Activated T-helper 9 cell treated with anti-CD3 and anti-CD28 coated beads, Interleukin-2, amount 50 U/mL, for 16 hours (primary cell): ENCODE measurements around the gene CPNE8.
"Not testable (repeated sequence)": the region's sequence is repeated elsewhere in the genome, so short reads cannot be mapped to it uniquely, and the experiment has no call there.

ENCODE experiments used
- DNase-seq: peaks from one replicate; pipeline ENCODE4 v3.0.0-alpha.2; 2020; ENCODE audit warnings: low read depth

The CPNE8 gene

GRCh38 chr12:38825006-38825405 is 80.4 kb downstream of the CPNE8 start:
- DNase-seq, result no peak

- DNase-seq, result no peak
Measured at GRCh38 chr12:38823738-38824137, 81.7 kb downstream of the CPNE8 start.

GRCh38 chr12:38823314-38823713 is 82.1 kb downstream of the CPNE8 start:
- no peak for DNase-seq

GRCh38 chr12:38817942-38818341 is 87.4 kb downstream of the CPNE8 start:
- no peak for DNase-seq

- no peak for DNase-seq
Measured at GRCh38 chr12:38813923-38814322, 91.5 kb downstream of the CPNE8 start.

GRCh38 chr12:38811814-38812356 is 93.5 kb downstream of the CPNE8 start:
- DNase-seq, result no peak

- no peak for DNase-seq
Measured at GRCh38 chr12:38809832-38810231, 95.6 kb downstream of the CPNE8 start.

GRCh38 chr12:38788106-38788505 is 117.3 kb downstream of the CPNE8 start:
- DNase-seq, result no peak

- no peak for DNase-seq
Measured at GRCh38 chr12:38785381-38785780, 120.0 kb downstream of the CPNE8 start.

DNA sequence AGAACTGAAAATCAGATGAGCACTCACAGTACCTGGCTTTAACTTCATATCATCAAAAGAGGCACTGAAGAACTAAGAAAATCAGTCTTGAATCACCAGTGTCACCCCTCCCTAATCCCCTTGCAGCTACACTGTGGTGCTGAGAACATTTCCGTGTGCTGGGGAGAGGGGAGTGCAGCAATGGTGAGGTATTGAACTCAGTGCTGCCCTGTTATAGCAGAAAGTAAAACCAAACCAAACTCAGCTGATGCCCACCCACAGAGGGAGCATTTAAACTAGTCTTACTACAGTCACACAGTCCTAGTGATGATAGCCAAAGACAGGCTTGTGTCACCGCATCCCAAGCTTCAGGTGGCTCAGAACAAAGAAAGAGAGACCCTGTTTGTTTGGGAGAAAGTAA is 122.1 kb downstream of the CPNE8 start:
- no peak for DNase-seq

GRCh38 chr12:38782359-38782758 is 123.0 kb downstream of the CPNE8 start:
- no peak for DNase-seq

DNA sequence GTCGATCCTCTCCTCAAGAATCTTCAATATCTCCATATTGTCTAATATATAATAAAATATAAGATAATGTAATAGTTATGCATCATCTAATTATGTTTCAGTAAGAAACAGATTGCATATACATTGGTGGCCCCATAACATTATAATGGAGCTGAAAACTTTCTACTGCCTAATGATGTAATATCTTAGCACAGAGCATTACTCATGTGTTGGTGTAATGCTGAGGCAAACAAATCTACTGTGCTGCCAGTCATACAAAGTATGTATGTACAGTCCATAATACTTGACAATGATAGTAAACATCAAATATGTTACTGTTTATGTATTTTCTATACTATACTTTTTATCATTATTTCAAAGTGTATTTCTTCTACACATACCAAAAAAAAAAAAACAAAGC is 128.7 kb downstream of the CPNE8 start:
- DNase-seq, result no peak

DNA sequence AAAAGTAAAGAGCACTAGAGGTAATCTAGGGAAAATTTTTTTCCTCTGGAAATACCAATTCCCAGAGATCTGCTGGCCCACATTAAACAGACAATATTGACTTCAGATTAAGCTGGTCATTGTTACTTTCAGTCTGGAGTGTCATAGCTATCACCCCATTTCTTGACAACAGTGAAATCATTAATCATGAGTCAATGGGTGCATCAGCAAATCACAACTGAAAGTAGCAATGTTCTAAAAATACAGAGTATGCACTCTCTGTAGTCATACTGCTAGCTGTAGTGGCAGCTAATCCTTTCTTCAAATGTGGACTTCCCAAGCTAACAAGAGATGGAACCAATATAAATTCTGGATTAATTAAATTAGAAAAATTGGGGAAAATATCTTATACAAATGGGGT is 129.9 kb downstream of the CPNE8 start:
- DNase-seq, result no peak

DNA sequence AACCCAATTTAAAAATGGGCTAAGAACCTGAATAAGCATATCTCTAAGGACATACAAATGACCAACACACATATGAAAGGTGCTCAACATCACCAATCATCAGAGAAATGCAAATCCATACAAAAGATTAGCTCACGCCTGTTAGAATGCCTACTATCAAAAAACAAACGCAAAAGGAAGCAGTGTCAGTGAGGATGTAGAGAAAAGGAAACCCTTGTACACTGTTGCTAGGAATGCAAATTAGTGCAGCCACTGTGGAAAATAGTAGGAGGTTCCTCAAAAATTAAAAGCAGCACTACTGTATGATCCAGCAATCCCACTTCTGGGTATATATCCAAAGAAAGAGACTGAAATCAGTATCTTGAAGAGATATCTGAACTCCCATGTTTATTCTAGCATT is 133.0 kb downstream of the CPNE8 start:
- DNase-seq, result no peak

DNA sequence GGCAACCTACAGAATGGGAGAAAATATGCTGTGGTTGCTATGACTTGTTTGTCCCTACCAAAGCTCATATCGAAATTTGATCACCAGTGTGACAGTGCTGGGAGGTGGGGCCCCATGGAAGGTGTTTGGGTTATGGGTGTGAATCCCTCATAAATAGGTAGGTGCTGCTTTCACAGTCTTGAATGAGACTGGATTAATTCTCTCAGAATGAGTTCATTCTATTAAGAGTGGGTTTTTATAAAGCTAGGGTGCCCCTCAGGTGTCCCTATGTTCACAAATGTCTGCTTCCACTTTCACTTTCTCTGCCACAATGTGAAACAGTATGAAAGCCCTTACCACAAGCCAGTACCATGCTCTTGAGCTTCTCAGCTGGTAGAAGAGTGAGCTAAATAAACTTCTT is 133.5 kb downstream of the CPNE8 start:
- DNase-seq, result no peak

- no peak for DNase-seq
Measured at GRCh38 chr12:38761636-38762342, 143.6 kb downstream of the CPNE8 start.

DNA sequence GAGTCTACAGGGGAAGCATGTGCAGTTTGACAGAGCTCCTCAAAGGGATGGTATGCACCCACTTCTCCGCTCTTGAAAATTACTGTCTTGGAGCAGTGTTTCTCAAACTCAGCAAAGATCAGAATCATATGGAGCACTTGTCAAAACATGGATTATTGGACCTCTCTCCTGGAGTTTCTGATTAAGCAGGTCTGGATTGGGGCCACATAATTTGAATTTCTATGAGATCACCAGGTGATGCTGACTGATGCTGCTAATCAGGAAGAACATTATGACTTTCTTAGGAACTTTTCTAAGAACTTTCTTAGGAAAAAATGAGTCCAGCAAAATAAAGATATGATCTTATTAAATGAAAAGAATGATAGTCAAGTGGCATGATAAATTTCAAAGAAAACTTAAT is 144.3 kb downstream of the CPNE8 start:
- no peak for DNase-seq

GRCh38 chr12:38759621-38760020 is 145.8 kb downstream of the CPNE8 start:
- no peak for DNase-seq

- DNase-seq, result no peak
Measured at GRCh38 chr12:38746744-38747143, 158.6 kb downstream of the CPNE8 start.

DNA sequence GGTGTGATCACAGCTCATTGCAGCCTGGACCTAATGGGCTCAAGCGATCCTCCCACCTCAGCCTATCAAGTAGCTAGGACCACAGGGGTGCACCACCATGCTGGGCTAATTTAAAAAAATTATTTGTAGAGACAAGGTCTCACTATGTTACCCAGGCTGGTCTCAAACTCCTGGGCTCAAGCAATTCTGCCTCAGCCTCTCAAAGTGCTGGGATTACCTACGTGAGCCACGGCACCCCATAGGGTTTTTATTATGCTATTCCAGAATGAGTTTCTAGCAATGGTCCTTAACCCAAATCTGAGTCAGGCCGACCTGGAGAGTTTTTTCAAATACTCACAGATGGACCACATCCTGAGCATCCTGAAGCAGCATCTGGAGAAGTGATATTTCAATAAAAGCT is 159.8 kb downstream of the CPNE8 start:
- no peak for DNase-seq

- no peak for DNase-seq
Measured at GRCh38 chr12:38744041-38744440, 161.3 kb downstream of the CPNE8 start.

GRCh38 chr12:38742496-38742895 is 162.9 kb downstream of the CPNE8 start:
- DNase-seq, result not testable (repeated sequence)

DNA sequence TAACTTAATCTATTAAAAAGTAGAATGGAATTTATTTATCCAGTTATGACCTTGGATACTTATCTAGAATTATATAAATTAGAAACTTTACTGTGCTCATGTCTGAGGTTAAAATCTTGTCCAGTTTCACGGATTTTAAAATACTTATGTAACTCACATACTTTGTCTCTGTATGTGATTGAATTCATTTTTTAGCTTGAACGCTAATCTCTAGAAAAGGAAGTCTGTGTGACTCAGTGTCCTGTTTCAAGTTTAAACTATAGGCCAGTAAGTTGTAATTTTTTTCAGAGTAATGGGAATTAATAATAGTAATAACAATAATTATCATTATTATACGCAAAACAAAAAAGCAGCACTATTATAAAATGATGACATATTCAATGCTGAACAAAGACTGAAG is 168.6 kb downstream of the CPNE8 start:
- no peak for DNase-seq

DNA sequence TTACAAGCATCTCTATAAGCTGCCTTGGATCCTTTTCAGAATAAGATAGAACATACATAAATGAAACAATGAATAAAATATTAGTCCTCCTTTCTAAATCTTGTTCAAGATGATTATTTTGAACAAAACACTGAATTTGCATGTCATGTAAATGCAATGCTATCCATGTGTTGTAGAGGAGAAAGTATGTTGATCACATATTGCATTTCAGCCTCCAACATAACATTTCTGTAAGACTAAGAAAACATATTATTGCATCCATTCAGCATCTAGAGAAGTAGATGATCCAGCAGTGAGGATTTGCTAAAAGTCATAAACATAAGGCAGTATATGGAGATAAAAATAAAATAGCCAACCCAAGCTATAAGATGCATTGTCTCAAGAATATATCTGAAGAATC is 172.6 kb downstream of the CPNE8 start:
- DNase-seq, result no peak
